Measurements from ENCODE around the gene ANTXR2.

- TF ChIP-seq CTCF (IDR thresholded peaks at IDR 0.05) (no peak), ZFX (IDR thresholded peaks at IDR 0.05; ENCODE audit: borderline replicate concordance) (no peak)
Measured at GRCh38 chr4:80049813-80050534, 23.1 kb downstream of the ANTXR2 start.

Data from 22Rv1 (cell line).